ENCODE data around the gene PCSK6. TPM values are rescaled to one million over a fixed set of nuclear protein-coding genes. Genes with fewer than 3 reads are reported as not detected.
A peak's percentile ranks its signal among the peaks of the same experiment; 100 is the strongest.

PCSK6 gene
- total RNA-seq, 1 donor from 2014 or later: 6.8 TPM

GRCh38 chr15:101286471-101287114 is 202.9 kb downstream of the PCSK6 start:
- FAIRE-seq (no peak), DNase-seq (ENCODE audit: low read depth) (no peak)
- Histone ChIP-seq H3K36me3 (ENCODE audit: control insufficient read depth, insufficient read depth, low read length) (peaks cover 18% of the 10 kb centered on the region), H3K4me3 (ENCODE audit: low read depth, low read length) (no peak overlapping the region), H3K27me3 (ENCODE audit: control insufficient read depth, insufficient read depth, low read length) (no peaks in the 10 kb centered on the region)
- TF ChIP-seq, protein P1, sequence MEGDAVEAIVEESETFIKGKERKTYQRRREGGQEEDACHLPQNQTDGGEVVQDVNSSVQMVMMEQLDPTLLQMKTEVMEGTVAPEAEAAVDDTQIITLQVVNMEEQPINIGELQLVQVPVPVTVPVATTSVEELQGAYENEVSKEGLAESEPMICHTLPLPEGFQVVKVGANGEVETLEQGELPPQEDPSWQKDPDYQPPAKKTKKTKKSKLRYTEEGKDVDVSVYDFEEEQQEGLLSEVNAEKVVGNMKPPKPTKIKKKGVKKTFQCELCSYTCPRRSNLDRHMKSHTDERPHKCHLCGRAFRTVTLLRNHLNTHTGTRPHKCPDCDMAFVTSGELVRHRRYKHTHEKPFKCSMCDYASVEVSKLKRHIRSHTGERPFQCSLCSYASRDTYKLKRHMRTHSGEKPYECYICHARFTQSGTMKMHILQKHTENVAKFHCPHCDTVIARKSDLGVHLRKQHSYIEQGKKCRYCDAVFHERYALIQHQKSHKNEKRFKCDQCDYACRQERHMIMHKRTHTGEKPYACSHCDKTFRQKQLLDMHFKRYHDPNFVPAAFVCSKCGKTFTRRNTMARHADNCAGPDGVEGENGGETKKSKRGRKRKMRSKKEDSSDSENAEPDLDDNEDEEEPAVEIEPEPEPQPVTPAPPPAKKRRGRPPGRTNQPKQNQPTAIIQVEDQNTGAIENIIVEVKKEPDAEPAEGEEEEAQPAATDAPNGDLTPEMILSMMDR (IDR thresholded peaks at IDR 0.05; ENCODE audit: insufficient read depth, low read length, severe bottlenecking): no peak

DNA sequence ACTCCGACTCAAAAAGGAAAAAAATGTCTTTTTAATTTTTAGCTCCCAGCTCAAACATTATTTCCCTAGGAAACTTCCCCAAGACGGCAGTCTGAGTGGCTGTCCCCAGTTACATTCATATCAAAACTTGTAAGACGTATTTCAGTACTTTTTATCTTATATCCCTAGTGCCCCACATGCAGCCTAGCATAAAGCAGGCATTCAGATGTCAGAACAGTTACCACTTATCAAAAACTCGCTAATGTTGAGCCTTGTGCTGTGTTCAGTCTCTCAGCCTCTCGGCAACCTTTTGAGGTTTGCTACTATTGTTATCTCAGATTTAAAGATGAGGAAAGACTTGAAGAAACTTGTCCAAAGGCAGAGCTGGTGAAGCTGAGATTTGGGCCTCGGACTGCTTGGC is 205.6 kb downstream of the PCSK6 start:
- Histone ChIP-seq H3K36me3 (ENCODE audit: control insufficient read depth, insufficient read depth, low read length) (peaks cover 21% of the 10 kb centered on the region), H3K4me3 (ENCODE audit: low read depth, low read length) (no peak overlapping the region), H3K27me3 (ENCODE audit: control insufficient read depth, insufficient read depth, low read length) (no peaks in the 10 kb centered on the region)
- TF ChIP-seq, protein P1 (IDR thresholded peaks at IDR 0.05; ENCODE audit: insufficient read depth, low read length, severe bottlenecking): no peak
- DNase-seq (ENCODE audit: low read depth) (no peak), FAIRE-seq (no peak)

- FAIRE-seq (no peak), DNase-seq (ENCODE audit: low read depth) (no peak)
- H3K36me3 ChIP-seq (ENCODE audit: control insufficient read depth, insufficient read depth, low read length): peaks cover 10% of the 10 kb centered on the region
- no peaks in the 10 kb centered on the region for H3K27me3 ChIP-seq (ENCODE audit: control insufficient read depth, insufficient read depth, low read length)
- TF ChIP-seq, protein P1 (IDR thresholded peaks at IDR 0.05; ENCODE audit: insufficient read depth, low read length, severe bottlenecking): no peak
- no peak overlapping the region for H3K4me3 ChIP-seq (ENCODE audit: low read depth, low read length)
Measured at GRCh38 chr15:101280007-101280406, 209.5 kb downstream of the PCSK6 start.

- H3K36me3 ChIP-seq (ENCODE audit: control insufficient read depth, insufficient read depth, low read length): peaks cover 24% of the 10 kb centered on the region
- no peak for FAIRE-seq
- peak overlapping the region; percentile 89 for H3K4me3 ChIP-seq (ENCODE audit: low read depth, low read length)
- H3K27me3 ChIP-seq (ENCODE audit: control insufficient read depth, insufficient read depth, low read length): no peaks in the 10 kb centered on the region
- TF ChIP-seq, protein P1 (IDR thresholded peaks at IDR 0.05; ENCODE audit: insufficient read depth, low read length, severe bottlenecking): no peak
- DNase-seq (ENCODE audit: low read depth): no peak
Measured at GRCh38 chr15:101277943-101278564, 211.5 kb downstream of the PCSK6 start.

DNA sequence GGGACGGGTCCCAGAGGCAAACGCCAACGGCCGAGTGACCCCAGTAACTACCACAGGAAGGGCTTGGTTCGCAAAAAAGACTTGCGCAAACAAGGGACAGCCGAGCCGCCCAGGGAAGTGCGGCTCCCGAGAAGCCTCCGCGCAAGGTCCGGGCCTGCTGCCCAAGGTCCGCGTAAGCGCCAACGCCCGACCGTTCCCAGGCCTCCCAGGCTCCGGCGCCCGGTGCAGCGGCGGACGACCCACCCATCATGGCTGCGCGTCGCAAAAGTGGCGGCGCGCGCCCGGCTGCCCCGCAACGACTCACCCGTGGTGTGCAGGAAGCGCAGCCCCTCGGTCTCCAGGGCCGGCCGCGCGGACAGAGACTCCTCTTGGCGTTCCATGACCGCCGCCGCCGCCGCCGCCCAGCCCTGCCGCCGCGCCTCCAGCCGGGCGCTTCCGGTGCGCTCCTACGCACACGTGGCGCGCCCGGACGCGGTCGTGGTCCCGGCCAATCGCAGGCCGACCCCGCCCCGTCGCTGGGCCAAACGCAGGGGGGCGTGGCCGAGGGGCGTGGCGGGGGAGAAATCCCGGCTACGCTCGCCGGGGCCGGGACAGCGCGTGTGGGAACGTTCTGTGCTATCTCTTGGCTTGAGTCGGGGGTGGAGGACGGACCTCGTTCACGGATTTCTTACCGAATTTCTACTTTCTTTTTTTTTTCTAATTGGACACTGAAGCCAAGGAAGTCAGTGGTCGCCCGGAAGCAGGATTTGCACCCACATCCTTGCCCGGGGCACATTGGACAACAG is 212.3 kb downstream of the PCSK6 start, which contains the start of gene SELENOS:
SELENOS (minus strand) TSS at position 448 of the 785 bp plus-strand sequence; CDS start at position 380, 68 bp downstream.
- TF ChIP-seq, protein P1 (IDR thresholded peaks at IDR 0.05; ENCODE audit: insufficient read depth, low read length, severe bottlenecking): no peak
- peak within 1 kb of the TSS; percentile 89 for H3K4me3 ChIP-seq (ENCODE audit: low read depth, low read length)
- DNase-seq (ENCODE audit: low read depth) (peak; percentile 64), FAIRE-seq (no peak)
- H3K36me3 ChIP-seq (ENCODE audit: control insufficient read depth, insufficient read depth, low read length): peaks cover 25% of the 10 kb centered on the region
- H3K27me3 ChIP-seq (ENCODE audit: control insufficient read depth, insufficient read depth, low read length): no peaks in the 10 kb centered on the region

Data from bronchial epithelial cell (primary cell).